Measurements from ENCODE around the gene VRK2. TPM values are rescaled to one million over a fixed set of nuclear protein-coding genes. Genes with fewer than 3 reads are reported as not detected.

Gene VRK2
- total RNA-seq, 4 donors from 2014 or later = 11.1 to 18.3 (median 15.1) TPM

GRCh38 chr2:58207189-58207588, 160.6 kb downstream of the VRK2 start:
- H3K36me3 ChIP-seq = peaks cover 20% of the 10 kb centered on the region
- no peaks in the 10 kb centered on the region for H3K27me3 ChIP-seq
- no peak for TF ChIP-seq POLR2AphosphoS5 (IDR thresholded peaks at IDR 0.05)
- TF ChIP-seq EP300 (IDR thresholded peaks at IDR 0.05) = no peak
- TF ChIP-seq POLR2A (IDR thresholded peaks at IDR 0.05) = no peak
- TF ChIP-seq CTCF (IDR thresholded peaks at IDR 0.05) = no peak
- H3K4me3 ChIP-seq = no peak overlapping the region
- no peaks in the 10 kb centered on the region for H3K4me1 ChIP-seq
- 90% methylated on average over 3 of the region's 3 CpGs for WGBS
- DNase-seq (ENCODE audit: low spot score in 2 of 2) = no peak
- H3K27ac ChIP-seq = no peak overlapping the region
- no peaks in the 10 kb centered on the region for H3K9me3 ChIP-seq

Other genes starting within 250 kb of the VRK2 start
- 10 to 100 TPM in 3 of 4 donors, 1 to 10 TPM in 1; 7.8 to 21.0 (median 15.2) TPM for gene FANCL, start 194.5 kb downstream of the VRK2 start, total RNA-seq